ENCODE results near the gene RHEX.

- TF ChIP-seq EP300 (IDR thresholded peaks at IDR 0.05), result no peak
- TF ChIP-seq CTCF (IDR thresholded peaks at IDR 0.05), result no peak
- TF ChIP-seq POLR2A (IDR thresholded peaks at IDR 0.05), result no peak
These were observed 69.7 kb downstream of the RHEX start for GRCh38 chr1:206122686-206123085.

All from ovary (tissue), 3 donors.